HEK293 (cell line): Measurements from ENCODE around the gene CTLA4.

Experiments used
- CTCF ChIA-PET: fragments of 350-600 bp; formaldehyde crosslinking; extraction: SDS; loops from one replicate; lab custom pipeline; 2021; ENCODE audit warnings: antibody characterized with exemption; lab: Yijun Ruan, JAX
- POLR2A ChIA-PET: fragments of 300-600 bp; formaldehyde crosslinking; extraction: SDS; loops from one replicate; lab custom pipeline; 2020; ENCODE audit warnings: antibody characterized with exemption, inconsistent platforms; lab: Yijun Ruan, JAX
- H3K27ac ChIP-seq: fragments of 200-500 bp; sonication (Bioruptor generic); 2 replicates; pipeline ENCODE4 v1.5.1; 2014; ENCODE audit warnings: low read depth, low read length, control low read depth, inconsistent platforms; ENCODE audit errors: extremely low read depth
- H3K36me3 ChIP-seq, 2 experiments: fragments of 200-500 bp in 1 of 2; sonication (Bioruptor generic) in 1 of 2; 1 replicate in 1 of 2; 2 replicates in 1 of 2; pipeline ENCODE4 v1.5.1; 2014 to 2017; ENCODE audit warnings: inconsistent platforms in 2 of 2, low read length in 2 of 2; ENCODE audit not compliant: control insufficient read depth in 2 of 2, insufficient read depth in 1 of 2
- H3K4me1 ChIP-seq: fragments of 200-500 bp; sonication (Bioruptor generic); 2 replicates; pipeline ENCODE4 v1.5.1; 2014; ENCODE audit warnings: mild to moderate bottlenecking, low read length, inconsistent platforms; ENCODE audit not compliant: control insufficient read depth, insufficient read depth
- H3K4me3 ChIP-seq: 2 replicates; pipeline ENCODE4 v1.5.1; 2011; ENCODE audit warnings: low read depth, mild to moderate bottlenecking, control low read depth, low read length, moderate library complexity
- H3K9me3 ChIP-seq: fragments of 200-500 bp; sonication (Bioruptor generic); 2 replicates; pipeline ENCODE4 v1.5.1; 2014; ENCODE audit warnings: low read depth, low read length, inconsistent platforms; ENCODE audit not compliant: control insufficient read depth, insufficient read depth
- ZFHX2 ChIP-seq: fragments of 450-650 bp; formaldehyde crosslinking; conservative IDR thresholded peaks from 2 replicates; pipeline ENCODE4 v1.5.1; 2016; ENCODE audit warnings: missing biosample characterization, missing genetic modification characterization
- ZNF112 ChIP-seq: fragments of 450-650 bp; formaldehyde crosslinking; IDR thresholded peaks from 2 replicates; pipeline ENCODE4 v1.5.0; 2017; ENCODE audit warnings: missing biosample characterization, missing genetic modification characterization
- ZNF184 ChIP-seq: fragments of 450-650 bp; IDR thresholded peaks from 2 replicates; pipeline ENCODE4 v1.5.1; 2018; ENCODE audit warnings: missing biosample characterization, mild to moderate bottlenecking, missing genetic modification characterization
- ZNF26 ChIP-seq: fragments of 450-650 bp; formaldehyde crosslinking; IDR thresholded peaks from 2 replicates; pipeline ENCODE4 v1.5.1; 2016; ENCODE audit warnings: missing biosample characterization, missing genetic modification characterization
- ZNF311 ChIP-seq: fragments of 450-650 bp; formaldehyde crosslinking; IDR thresholded peaks from 2 replicates; pipeline ENCODE4 v1.5.1; 2017; ENCODE audit warnings: missing biosample characterization, missing genetic modification characterization, borderline replicate concordance
- ZNF350 ChIP-seq: fragments of 450-650 bp; formaldehyde crosslinking; IDR thresholded peaks from 2 replicates; pipeline ENCODE4 v1.5.0; 2017; ENCODE audit warnings: missing biosample characterization, mild to moderate bottlenecking, missing genetic modification characterization
- ZNF423 ChIP-seq: fragments of 450-650 bp; formaldehyde crosslinking; IDR thresholded peaks from 2 replicates; pipeline ENCODE4 v1.5.1; 2016; ENCODE audit warnings: missing biosample characterization, missing genetic modification characterization
- ZNF510 ChIP-seq: fragments of 450-650 bp; formaldehyde crosslinking; IDR thresholded peaks from 2 replicates; pipeline ENCODE4 v1.5.1; 2018; ENCODE audit warnings: mild to moderate bottlenecking, missing genetic modification characterization, missing biosample characterization; ENCODE audit not compliant: insufficient replicate concordance
- ZNF558 ChIP-seq: fragments of 450-650 bp; formaldehyde crosslinking; IDR thresholded peaks from 2 replicates; pipeline ENCODE4 v1.5.1; 2016; ENCODE audit warnings: missing biosample characterization, missing genetic modification characterization
- ZNF624 ChIP-seq: fragments of 450-650 bp; formaldehyde crosslinking; IDR thresholded peaks from 2 replicates; pipeline ENCODE4 v1.5.1; 2017; ENCODE audit warnings: missing biosample characterization, missing genetic modification characterization
- ZNF704 ChIP-seq: fragments of 450-650 bp; formaldehyde crosslinking; IDR thresholded peaks from 2 replicates; pipeline ENCODE4 v1.5.1; 2016; ENCODE audit warnings: missing biosample characterization, missing genetic modification characterization
- ZNF837 ChIP-seq: fragments of 450-650 bp; formaldehyde crosslinking; IDR thresholded peaks from 2 replicates; pipeline ENCODE4 v1.5.1; 2016; ENCODE audit warnings: missing biosample characterization, missing genetic modification characterization
- ZSCAN5A ChIP-seq: fragments of 450-650 bp; formaldehyde crosslinking; IDR thresholded peaks from 2 replicates; pipeline ENCODE4 v1.5.1; 2016; ENCODE audit warnings: missing biosample characterization, missing genetic modification characterization
- TF ChIP-seq, protein P1 (sequence below): fragments of 450-650 bp; formaldehyde crosslinking; IDR thresholded peaks from 2 replicates; pipeline ENCODE4 v1.5.1; 2016; ENCODE audit warnings: missing biosample characterization, missing genetic modification characterization
- TF ChIP-seq, protein P2 (sequence below): fragments of 450-650 bp; formaldehyde crosslinking; optimal IDR thresholded peaks from 2 replicates; pipeline ENCODE3; 2016; ENCODE audit warnings: missing biosample characterization, mild to moderate bottlenecking, missing genetic modification characterization
- TF ChIP-seq, protein P3 (sequence below): fragments of 450-650 bp; formaldehyde crosslinking; IDR thresholded peaks from 2 replicates; pipeline ENCODE4 v1.5.1; 2017; ENCODE audit warnings: missing biosample characterization, missing genetic modification characterization
- TF ChIP-seq, protein P4 (sequence below): fragments of 450-650 bp; formaldehyde crosslinking; IDR thresholded peaks from 2 replicates; pipeline ENCODE4 v1.5.1; 2017; ENCODE audit warnings: missing biosample characterization, missing genetic modification characterization

CTLA4 gene

GRCh38 chr2:203819434-203820133, 48.0 kb upstream of the CTLA4 start:
- ChIA-PET CTCF (interaction anchor here (1.0 kb wide), 1 partner anchor 1231 kb away, joined by 3 read pairs; no protein-coding TSS in a partner anchor), POLR2A (no interaction called here)
- TF ChIP-seq, protein P1, sequence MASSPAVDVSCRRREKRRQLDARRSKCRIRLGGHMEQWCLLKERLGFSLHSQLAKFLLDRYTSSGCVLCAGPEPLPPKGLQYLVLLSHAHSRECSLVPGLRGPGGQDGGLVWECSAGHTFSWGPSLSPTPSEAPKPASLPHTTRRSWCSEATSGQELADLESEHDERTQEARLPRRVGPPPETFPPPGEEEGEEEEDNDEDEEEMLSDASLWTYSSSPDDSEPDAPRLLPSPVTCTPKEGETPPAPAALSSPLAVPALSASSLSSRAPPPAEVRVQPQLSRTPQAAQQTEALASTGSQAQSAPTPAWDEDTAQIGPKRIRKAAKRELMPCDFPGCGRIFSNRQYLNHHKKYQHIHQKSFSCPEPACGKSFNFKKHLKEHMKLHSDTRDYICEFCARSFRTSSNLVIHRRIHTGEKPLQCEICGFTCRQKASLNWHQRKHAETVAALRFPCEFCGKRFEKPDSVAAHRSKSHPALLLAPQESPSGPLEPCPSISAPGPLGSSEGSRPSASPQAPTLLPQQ (tag by site-specific recombination) = no peak
- no peak for TF ChIP-seq ZSCAN5A (tag by site-specific recombination)
- TF ChIP-seq ZNF624 = no peak
- TF ChIP-seq ZNF112 (tag by site-specific recombination) = no peak
- no peak for TF ChIP-seq ZNF510 (tag by site-specific recombination)
- TF ChIP-seq, protein P2, sequence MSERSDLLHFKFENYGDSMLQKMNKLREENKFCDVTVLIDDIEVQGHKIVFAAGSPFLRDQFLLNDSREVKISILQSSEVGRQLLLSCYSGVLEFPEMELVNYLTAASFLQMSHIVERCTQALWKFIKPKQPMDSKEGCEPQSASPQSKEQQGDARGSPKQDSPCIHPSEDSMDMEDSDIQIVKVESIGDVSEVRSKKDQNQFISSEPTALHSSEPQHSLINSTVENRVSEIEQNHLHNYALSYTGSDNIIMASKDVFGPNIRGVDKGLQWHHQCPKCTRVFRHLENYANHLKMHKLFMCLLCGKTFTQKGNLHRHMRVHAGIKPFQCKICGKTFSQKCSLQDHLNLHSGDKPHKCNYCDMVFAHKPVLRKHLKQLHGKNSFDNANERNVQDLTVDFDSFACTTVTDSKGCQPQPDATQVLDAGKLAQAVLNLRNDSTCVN = no peak
- no peak for TF ChIP-seq ZNF350 (tag by site-specific recombination)
- TF ChIP-seq ZNF184 (tag by site-specific recombination) = no peak
- TF ChIP-seq ZNF311 (tag by site-specific recombination) = no peak
- H3K9me3 ChIP-seq = no peaks in the 10 kb centered on the region
- H3K4me1 ChIP-seq = no peaks in the 10 kb centered on the region
- H3K27ac ChIP-seq = no peak overlapping the region
- no peak overlapping the region for H3K4me3 ChIP-seq
- no peaks in the 10 kb centered on the region for H3K36me3 ChIP-seq

DNA sequence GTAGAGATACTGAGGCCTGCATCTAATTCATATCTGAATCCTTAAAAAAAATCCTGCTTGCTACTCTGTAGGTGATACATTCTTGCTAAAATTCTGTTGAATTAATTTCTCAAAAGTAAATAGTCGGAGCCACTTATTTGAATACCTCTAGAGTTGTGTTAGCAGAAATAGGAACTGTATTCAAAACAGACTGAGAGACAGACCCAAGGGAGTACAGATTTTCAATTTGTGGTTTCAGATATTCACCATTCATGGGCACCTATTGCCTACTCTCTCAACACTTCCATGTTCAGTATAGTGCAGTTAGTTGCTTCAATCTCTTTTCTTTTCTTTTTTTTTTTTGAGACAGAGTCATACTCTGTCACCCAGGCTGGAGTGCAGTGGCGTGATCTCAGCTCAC, 46.6 kb upstream of the CTLA4 start:
- H3K36me3 ChIP-seq = no peaks in the 10 kb centered on the region
- ChIA-PET POLR2A (no interaction called here), CTCF (no interaction called here)
- no peaks in the 10 kb centered on the region for H3K9me3 ChIP-seq
- no peak for TF ChIP-seq ZNF558 (tag by site-specific recombination)
- TF ChIP-seq ZNF26 (tag by site-specific recombination) = no peak
- no peak for TF ChIP-seq ZNF837
- TF ChIP-seq ZFHX2 = no peak
- no peak for TF ChIP-seq ZNF423
- TF ChIP-seq, protein P3, sequence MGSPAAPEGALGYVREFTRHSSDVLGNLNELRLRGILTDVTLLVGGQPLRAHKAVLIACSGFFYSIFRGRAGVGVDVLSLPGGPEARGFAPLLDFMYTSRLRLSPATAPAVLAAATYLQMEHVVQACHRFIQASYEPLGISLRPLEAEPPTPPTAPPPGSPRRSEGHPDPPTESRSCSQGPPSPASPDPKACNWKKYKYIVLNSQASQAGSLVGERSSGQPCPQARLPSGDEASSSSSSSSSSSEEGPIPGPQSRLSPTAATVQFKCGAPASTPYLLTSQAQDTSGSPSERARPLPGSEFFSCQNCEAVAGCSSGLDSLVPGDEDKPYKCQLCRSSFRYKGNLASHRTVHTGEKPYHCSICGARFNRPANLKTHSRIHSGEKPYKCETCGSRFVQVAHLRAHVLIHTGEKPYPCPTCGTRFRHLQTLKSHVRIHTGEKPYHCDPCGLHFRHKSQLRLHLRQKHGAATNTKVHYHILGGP (tag by site-specific recombination) = no peak
- no peak for TF ChIP-seq ZNF704 (tag by site-specific recombination)
- TF ChIP-seq, protein P4, sequence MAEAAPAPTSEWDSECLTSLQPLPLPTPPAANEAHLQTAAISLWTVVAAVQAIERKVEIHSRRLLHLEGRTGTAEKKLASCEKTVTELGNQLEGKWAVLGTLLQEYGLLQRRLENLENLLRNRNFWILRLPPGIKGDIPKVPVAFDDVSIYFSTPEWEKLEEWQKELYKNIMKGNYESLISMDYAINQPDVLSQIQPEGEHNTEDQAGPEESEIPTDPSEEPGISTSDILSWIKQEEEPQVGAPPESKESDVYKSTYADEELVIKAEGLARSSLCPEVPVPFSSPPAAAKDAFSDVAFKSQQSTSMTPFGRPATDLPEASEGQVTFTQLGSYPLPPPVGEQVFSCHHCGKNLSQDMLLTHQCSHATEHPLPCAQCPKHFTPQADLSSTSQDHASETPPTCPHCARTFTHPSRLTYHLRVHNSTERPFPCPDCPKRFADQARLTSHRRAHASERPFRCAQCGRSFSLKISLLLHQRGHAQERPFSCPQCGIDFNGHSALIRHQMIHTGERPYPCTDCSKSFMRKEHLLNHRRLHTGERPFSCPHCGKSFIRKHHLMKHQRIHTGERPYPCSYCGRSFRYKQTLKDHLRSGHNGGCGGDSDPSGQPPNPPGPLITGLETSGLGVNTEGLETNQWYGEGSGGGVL = no peak
- H3K4me3 ChIP-seq = no peak overlapping the region
- H3K27ac ChIP-seq = no peak overlapping the region
- H3K4me1 ChIP-seq = no peaks in the 10 kb centered on the region
